GM12875 (cell line): Measurements from ENCODE around the gene FAM25A.

Source experiments
- H3K4me3 ChIP-seq: one replicate; pipeline ENCODE4 v1.5.1; 2011; ENCODE audit warnings: low read depth, low read length, control low read depth
- CTCF ChIP-seq: IDR thresholded peaks from 2 replicates; pipeline ENCODE4 v1.5.1; 2011; ENCODE audit warnings: low read depth, mild to moderate bottlenecking, control low read depth, inconsistent platforms, low read length, moderate library complexity, borderline replicate concordance; ENCODE audit not compliant: insufficient read depth

Gene FAM25A

GRCh38 chr10:87054373-87055295 lies 34.5 kb downstream of the FAM25A start:
- no peak overlapping the region for H3K4me3 ChIP-seq
- TF ChIP-seq CTCF: peak; percentile 18; the same call in 1 of the 2 replicates

GRCh38 chr10:87058171-87058570 lies 38.1 kb downstream of the FAM25A start:
- no peak for TF ChIP-seq CTCF
- H3K4me3 ChIP-seq: no peak overlapping the region

- no peak overlapping the region for H3K4me3 ChIP-seq
- TF ChIP-seq CTCF: no peak
Measured at GRCh38 chr10:87059401-87059800, 39.3 kb downstream of the FAM25A start.

GRCh38 chr10:87060280-87060928 lies 40.3 kb downstream of the FAM25A start:
- TF ChIP-seq CTCF: no peak
- no peak overlapping the region for H3K4me3 ChIP-seq

GRCh38 chr10:87064651-87065050 lies 44.6 kb downstream of the FAM25A start:
- TF ChIP-seq CTCF: no peak
- H3K4me3 ChIP-seq: no peak overlapping the region

GRCh38 chr10:87066178-87066577 lies 46.1 kb downstream of the FAM25A start:
- no peak overlapping the region for H3K4me3 ChIP-seq
- no peak for TF ChIP-seq CTCF

- TF ChIP-seq CTCF: no peak
- H3K4me3 ChIP-seq: no peak overlapping the region
Measured at GRCh38 chr10:87066865-87067264, 46.8 kb downstream of the FAM25A start.
